OCI-LY3 (cell line): ENCODE measurements around the gene CPT1C.

Experiments
- H2AFZ ChIP-seq: fragments of 200-600, 300-600 bp; shearing (Covaris generic); 2 replicates; pipeline ENCODE4 v1.6.0; 2014; ENCODE audit warnings: antibody characterized with exemption, low read depth, low read length
- H3K27ac ChIP-seq: fragments of 200-600, 300-600 bp; sonication (generic); 2 replicates; pipeline ENCODE4 v1.5.1; 2014; ENCODE audit warnings: mild to moderate bottlenecking, low read length, moderate library complexity, mixed read lengths
- H3K27me3 ChIP-seq: fragments of 200-600, 300-600 bp; sonication (generic); 2 replicates; pipeline ENCODE4 v1.6.1; 2014; ENCODE audit warnings: low read depth, low read length, mixed read lengths
- H3K36me3 ChIP-seq: fragments of 200-600, 300-600 bp; sonication (generic); replicated peaks from 2 replicates; pipeline ENCODE3; 2014; ENCODE audit warnings: low read depth, low read length, mixed read lengths
- H3K4me1 ChIP-seq: fragments of 300-600, 200-600 bp; sonication (generic); 2 replicates; pipeline ENCODE4 v1.6.1; 2014; ENCODE audit warnings: low read length, mixed read lengths
- H3K4me2 ChIP-seq: fragments of 200-600, 300-600 bp; sonication (generic); 2 replicates; pipeline ENCODE4 v1.6.1; 2014; ENCODE audit warnings: low read length, mixed read lengths
- H3K4me3 ChIP-seq: fragments of 300-600, 200-600 bp; sonication (generic); 2 replicates; pipeline ENCODE4 v1.5.1; 2014; ENCODE audit warnings: antibody characterized with exemption, mild to moderate bottlenecking, low read length, moderate library complexity
- H3K79me2 ChIP-seq: fragments of 300-600, 200-600 bp; shearing (Covaris generic); 2 replicates; pipeline ENCODE4 v1.6.1; 2014; ENCODE audit warnings: mild to moderate bottlenecking, low read length, mixed read lengths
- H3K9ac ChIP-seq: fragments of 300-600, 200-600 bp; shearing (Covaris generic); 2 replicates; pipeline ENCODE4 v1.6.0; 2014; ENCODE audit warnings: mild to moderate bottlenecking, low read length, moderate library complexity
- H3K9me3 ChIP-seq: fragments of 200-600, 300-600 bp; shearing (Covaris generic); 2 replicates; pipeline ENCODE4 v1.6.1; 2014; ENCODE audit warnings: low read length, mixed read lengths; ENCODE audit not compliant: insufficient read depth
- H4K20me1 ChIP-seq: fragments of 200-600, 300-600 bp; sonication (generic); 2 replicates; pipeline ENCODE4 v1.6.1; 2016; ENCODE audit warnings: low read length, mixed read lengths; ENCODE audit not compliant: insufficient read depth
- EZH2phosphoT487 ChIP-seq: fragments of 200-600 bp; shearing (Covaris generic); IDR thresholded peaks from 2 replicates; pipeline ENCODE4 v1.6.1; 2018; ENCODE audit warnings: antibody characterized with exemption, mixed run types, low read depth
- TF ChIP-seq, protein P1 (sequence below): fragments of 200-600, 300-600 bp; sonication (generic); IDR thresholded peaks from 2 replicates; pipeline ENCODE4 v1.5.1; 2014; ENCODE audit warnings: antibody characterized with exemption, low read length, low read depth

CPT1C gene

DNA sequence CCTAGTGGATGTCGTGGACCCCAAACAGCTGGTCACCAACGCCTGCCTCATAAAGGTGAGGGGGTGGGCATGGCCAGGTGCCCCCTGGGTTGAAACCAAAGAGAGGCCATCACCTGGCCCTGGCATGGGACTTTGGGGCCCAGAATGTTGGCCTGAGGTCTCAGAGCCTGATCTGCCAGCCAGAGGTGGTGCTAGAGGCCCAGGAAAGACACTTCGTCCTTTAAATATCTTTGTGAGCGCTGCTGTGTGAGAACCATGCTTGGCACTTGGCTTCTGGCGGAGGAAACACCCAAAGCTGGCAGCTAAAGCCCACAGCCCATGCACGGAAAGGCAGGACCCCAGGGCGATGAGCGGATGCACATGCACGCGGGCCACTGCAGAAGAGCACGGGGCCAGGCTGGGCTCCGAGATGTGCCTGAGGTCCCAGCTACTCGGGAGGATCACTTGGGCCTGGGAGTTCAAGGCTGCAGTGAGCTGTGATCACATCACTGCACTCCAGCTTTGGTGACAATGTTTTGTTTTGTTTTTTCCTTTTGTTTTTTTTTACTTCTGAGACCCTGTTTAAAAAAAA is 5.8 kb upstream of the CPT1C start:
- no peaks in the 10 kb centered on the region for H3K9me3 ChIP-seq
- H3K4me1 ChIP-seq, result peaks cover 45% of the 10 kb centered on the region
- H4K20me1 ChIP-seq, result peaks cover 84% of the 10 kb centered on the region
- no peaks in the 10 kb centered on the region for H3K27me3 ChIP-seq
- H3K4me2 ChIP-seq, result no peak overlapping the region
- no peak overlapping the region for H2AFZ ChIP-seq
- peaks cover 57% of the 10 kb centered on the region for H3K79me2 ChIP-seq
- no peak overlapping the region for H3K4me3 ChIP-seq
- H3K27ac ChIP-seq, result no peak overlapping the region
- H3K36me3 ChIP-seq, result peaks cover 83% of the 10 kb centered on the region
- no peak overlapping the region for H3K9ac ChIP-seq
- TF ChIP-seq, protein P1, sequence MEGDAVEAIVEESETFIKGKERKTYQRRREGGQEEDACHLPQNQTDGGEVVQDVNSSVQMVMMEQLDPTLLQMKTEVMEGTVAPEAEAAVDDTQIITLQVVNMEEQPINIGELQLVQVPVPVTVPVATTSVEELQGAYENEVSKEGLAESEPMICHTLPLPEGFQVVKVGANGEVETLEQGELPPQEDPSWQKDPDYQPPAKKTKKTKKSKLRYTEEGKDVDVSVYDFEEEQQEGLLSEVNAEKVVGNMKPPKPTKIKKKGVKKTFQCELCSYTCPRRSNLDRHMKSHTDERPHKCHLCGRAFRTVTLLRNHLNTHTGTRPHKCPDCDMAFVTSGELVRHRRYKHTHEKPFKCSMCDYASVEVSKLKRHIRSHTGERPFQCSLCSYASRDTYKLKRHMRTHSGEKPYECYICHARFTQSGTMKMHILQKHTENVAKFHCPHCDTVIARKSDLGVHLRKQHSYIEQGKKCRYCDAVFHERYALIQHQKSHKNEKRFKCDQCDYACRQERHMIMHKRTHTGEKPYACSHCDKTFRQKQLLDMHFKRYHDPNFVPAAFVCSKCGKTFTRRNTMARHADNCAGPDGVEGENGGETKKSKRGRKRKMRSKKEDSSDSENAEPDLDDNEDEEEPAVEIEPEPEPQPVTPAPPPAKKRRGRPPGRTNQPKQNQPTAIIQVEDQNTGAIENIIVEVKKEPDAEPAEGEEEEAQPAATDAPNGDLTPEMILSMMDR, result no peak
- no peak for TF ChIP-seq EZH2phosphoT487

DNA sequence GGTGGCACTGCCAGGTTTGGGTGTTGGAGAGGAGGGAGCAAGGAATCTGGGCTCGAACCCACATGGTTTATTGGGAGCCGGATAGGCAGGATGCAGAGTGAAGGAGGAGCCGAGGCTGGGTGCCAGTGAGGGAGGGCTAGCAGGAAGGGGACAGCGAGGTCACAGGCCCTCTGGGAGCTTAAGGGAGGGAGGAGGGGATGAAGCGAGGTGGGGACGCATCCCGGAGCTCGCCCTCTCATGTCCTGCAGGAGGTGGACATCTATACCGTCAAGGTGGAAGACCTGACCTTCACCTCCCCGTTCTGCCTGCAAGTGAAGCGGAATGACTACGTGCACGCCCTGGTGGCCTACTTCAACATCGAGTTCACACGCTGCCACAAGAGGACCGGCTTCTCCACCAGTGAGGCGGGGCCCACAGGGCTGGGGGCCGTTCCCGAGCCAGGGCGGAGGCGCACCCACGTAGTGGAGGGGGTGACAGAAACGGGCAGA is 5.0 kb upstream of the CPT1C start:
- peaks cover 48% of the 10 kb centered on the region for H3K79me2 ChIP-seq
- no peak overlapping the region for H3K27ac ChIP-seq
- no peaks in the 10 kb centered on the region for H3K27me3 ChIP-seq
- H4K20me1 ChIP-seq, result peaks cover 80% of the 10 kb centered on the region
- no peak overlapping the region for H3K4me2 ChIP-seq
- no peaks in the 10 kb centered on the region for H3K9me3 ChIP-seq
- peaks cover 88% of the 10 kb centered on the region for H3K36me3 ChIP-seq
- no peak overlapping the region for H3K4me3 ChIP-seq
- no peak for TF ChIP-seq EZH2phosphoT487
- TF ChIP-seq, protein P1, result no peak
- H3K9ac ChIP-seq, result no peak overlapping the region
- peaks cover 38% of the 10 kb centered on the region for H3K4me1 ChIP-seq
- H2AFZ ChIP-seq, result no peak overlapping the region

DNA sequence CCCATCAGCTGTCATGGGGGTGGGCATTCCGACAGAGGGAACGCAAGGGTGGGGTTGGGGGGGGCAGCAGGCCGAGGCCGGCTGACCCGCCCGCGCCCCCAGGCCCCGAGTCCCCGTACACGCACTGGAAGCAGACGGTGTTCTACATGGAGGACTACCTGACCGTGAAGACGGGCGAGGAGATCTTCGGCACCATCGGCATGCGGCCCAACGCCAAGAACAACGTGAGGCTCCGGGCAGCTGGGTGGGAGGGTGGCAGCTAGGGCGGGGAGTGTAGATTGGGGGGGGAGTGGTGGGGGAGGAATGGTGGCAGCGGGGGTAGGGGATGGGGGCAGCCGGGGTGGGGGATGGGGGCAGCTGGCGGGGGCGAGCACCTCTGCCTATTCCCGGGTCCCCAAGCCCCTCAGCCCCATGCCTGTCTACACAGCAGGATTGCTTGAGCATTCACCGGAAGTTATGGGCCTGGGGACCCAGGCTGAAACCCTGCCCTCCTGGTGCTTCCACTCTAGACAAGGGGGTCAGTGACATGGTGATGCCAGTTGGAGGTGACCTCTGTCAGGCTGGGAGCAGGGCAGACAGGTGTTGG is 4.3 kb upstream of the CPT1C start:
- Histone ChIP-seq H3K27me3 (no peaks in the 10 kb centered on the region), H3K4me3 (no peak overlapping the region), H2AFZ (no peak overlapping the region), H3K4me1 (peaks cover 32% of the 10 kb centered on the region), H3K4me2 (no peak overlapping the region), H3K27ac (no peak overlapping the region), H3K36me3 (peaks cover 85% of the 10 kb centered on the region), H4K20me1 (peaks cover 75% of the 10 kb centered on the region), H3K79me2 (peaks cover 42% of the 10 kb centered on the region), H3K9me3 (no peaks in the 10 kb centered on the region), H3K9ac (no peak overlapping the region)
- TF ChIP-seq EZH2phosphoT487, result no peak
- TF ChIP-seq, protein P1, result no peak

DNA sequence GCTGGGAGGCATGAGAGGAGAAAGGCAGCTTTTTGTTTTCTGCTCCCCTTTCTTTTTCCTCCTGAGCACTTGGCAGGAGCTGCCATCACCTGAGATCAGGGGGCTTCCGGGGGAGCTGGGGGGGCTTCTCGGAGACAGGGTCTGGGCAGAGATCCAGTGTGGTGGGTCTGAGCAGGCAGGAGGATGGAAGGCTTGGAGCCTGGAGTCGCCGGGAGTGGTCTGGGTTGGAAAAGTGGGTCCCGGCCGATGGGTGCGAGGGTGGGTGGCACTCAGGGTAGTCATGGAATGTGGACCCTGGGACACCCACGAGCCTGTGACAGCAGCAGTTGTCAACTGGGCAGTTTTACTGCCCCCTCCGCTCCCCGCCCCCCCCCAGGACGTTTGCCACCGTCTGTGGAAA is 3.8 kb upstream of the CPT1C start:
- H3K36me3 ChIP-seq, result peaks cover 79% of the 10 kb centered on the region
- H3K27ac ChIP-seq, result no peak overlapping the region
- H3K79me2 ChIP-seq, result peaks cover 36% of the 10 kb centered on the region
- no peaks in the 10 kb centered on the region for H3K9me3 ChIP-seq
- peaks cover 69% of the 10 kb centered on the region for H4K20me1 ChIP-seq
- H3K4me3 ChIP-seq, result no peak overlapping the region
- H3K4me1 ChIP-seq, result peaks cover 27% of the 10 kb centered on the region
- H3K9ac ChIP-seq, result no peak overlapping the region
- H2AFZ ChIP-seq, result no peak overlapping the region
- H3K4me2 ChIP-seq, result no peak overlapping the region
- H3K27me3 ChIP-seq, result no peaks in the 10 kb centered on the region
- TF ChIP-seq EZH2phosphoT487, result no peak
- TF ChIP-seq, protein P1, result no peak
